Naive thymus-derived CD4-positive, alpha-beta T cell (primary cell): ENCODE measurements around the gene PPP2R3C. TPM values are rescaled to one million over a fixed set of nuclear protein-coding genes. Genes with fewer than 3 reads are reported as not detected.
"Not testable (repeated sequence)": the region's sequence is repeated elsewhere in the genome, so short reads cannot be mapped to it uniquely, and the experiment has no call there.

Experiments
- ATAC-seq: fragments of 150-1000 bp; cut with Tn5 transposase; 2 replicates; pipeline ENCODE4 v1.10.0; 2021; ENCODE audit warnings: mild to moderate bottlenecking, moderate library complexity
- CTCF ChIA-PET: fragments of 350-600 bp; sonication (Branson Sonifier 250); formaldehyde crosslinking; loops from one replicate; lab custom pipeline; 2021; ENCODE audit warnings: antibody characterized with exemption; lab: Charles Lee
- POLR2A ChIA-PET: fragments of 350-600 bp; sonication (Branson Sonifier 250); formaldehyde crosslinking; loops from one replicate; lab custom pipeline; 2021; ENCODE audit warnings: antibody characterized with exemption, inconsistent platforms; lab: Charles Lee
- DNase-seq, 9 donors: peaks; one replicate each; pipeline versions ENCODE4 v3.0.0 to v3.0.0-alpha.2; 2020 to 2022; ENCODE audit warnings: mixed read lengths in 1 of 9
- H3K27ac ChIP-seq: one replicate; pipeline ENCODE4 v1.7.0; 2013; ENCODE audit warnings: mild to moderate bottlenecking, low read depth, low read length, moderate library complexity
- H3K27me3 ChIP-seq, 2 donors: one replicate each; pipeline ENCODE4 v1.7.0; 2013; ENCODE audit warnings: low read length in 2 of 2, mild to moderate bottlenecking in 2 of 2, moderate library complexity in 2 of 2; ENCODE audit not compliant: control insufficient read depth in 2 of 2, insufficient read depth in 2 of 2
- H3K36me3 ChIP-seq, 3 experiments: 1 replicate in 2 of 3; 2 replicates in 1 of 3; pipeline ENCODE4 v1.7.0; 2013; ENCODE audit warnings: low read length in 3 of 3, mild to moderate bottlenecking in 3 of 3, moderate library complexity in 1 of 3; ENCODE audit not compliant: insufficient read depth in 3 of 3, control insufficient read depth in 2 of 3
- H3K4me1 ChIP-seq, 2 donors: one replicate each; pipeline ENCODE4 v1.7.0; 2013; ENCODE audit warnings: low read length in 2 of 2, mild to moderate bottlenecking in 2 of 2, moderate library complexity in 1 of 2; ENCODE audit not compliant: control insufficient read depth in 2 of 2, insufficient read depth in 2 of 2
- H3K4me3 ChIP-seq: 2 replicates; pipeline ENCODE4 v1.7.0; 2013; ENCODE audit warnings: mild to moderate bottlenecking, low read length
- H3K9me3 ChIP-seq, 3 experiments: 1 replicate in 2 of 3; 2 replicates in 1 of 3; pipeline ENCODE4 v1.7.0; 2013; ENCODE audit warnings: low read length in 3 of 3; ENCODE audit not compliant: control insufficient read depth in 2 of 3
- H3K27ac Mint-ChIP-seq, 9 donors: one replicate each; pipeline ENCODE4 v1.8.0; 2020 to 2022; ENCODE audit warnings: mixed read lengths in 9 of 9, mild to moderate bottlenecking in 8 of 9, moderate library complexity in 5 of 9, inconsistent platforms in 2 of 9
- H3K27me3 Mint-ChIP-seq, 5 donors: one replicate each; pipeline ENCODE4 v1.8.0; 2021 to 2022; ENCODE audit warnings: mixed read lengths in 5 of 5, mild to moderate bottlenecking in 1 of 5
- H3K36me3 Mint-ChIP-seq, 5 donors: one replicate each; pipeline ENCODE4 v1.8.0; 2020 to 2022; ENCODE audit warnings: mixed read lengths in 5 of 5, mild to moderate bottlenecking in 3 of 5, inconsistent platforms in 1 of 5
- H3K4me1 Mint-ChIP-seq, 7 donors: one replicate each; pipeline ENCODE4 v1.8.0; 2020 to 2022; ENCODE audit warnings: mixed read lengths in 7 of 7, mild to moderate bottlenecking in 3 of 7, inconsistent platforms in 1 of 7
- H3K4me3 Mint-ChIP-seq, 10 donors: one replicate each; pipeline ENCODE4 v1.8.0; 2020 to 2022; ENCODE audit warnings: mild to moderate bottlenecking in 10 of 10, mixed read lengths in 10 of 10, moderate library complexity in 6 of 10, inconsistent platforms in 2 of 10
- H3K9me3 Mint-ChIP-seq, 11 donors: one replicate each; pipeline ENCODE4 v1.8.0; 2020 to 2022; ENCODE audit warnings: mixed read lengths in 11 of 11, mild to moderate bottlenecking in 4 of 11, inconsistent platforms in 1 of 11, moderate library complexity in 1 of 11
- intact Hi-C, 2 donors: fragments of 100-400 bp; cut with micrococcal nuclease; formaldehyde crosslinking; loops; one replicate each; pipeline ENCODE4 v1.15.1; 2023
- polyA plus RNA-seq, 2 donors: library from polyadenylated mRNA; unstranded; fragments of 300-500 nt; fragmentation: Illumina TruSeq; gene quantifications; one replicate each; pipeline ENCODE4 v1.2.3, GENCODE V29; 2021
- total RNA-seq, 6 experiments: library from RNA in 5 of 6; stranded (reverse) in 5 of 6; gene quantifications; 1 replicate in 5 of 6; 2 replicates in 1 of 6; pipeline ENCODE4 v1.2.3 and lab custom pipeline; 2021 to 2026

Gene PPP2R3C
- total and polyA plus RNA-seq, 7 experiments from 2014 or later, result 31.4 to 52.2 (median 36.7) TPM

DNA sequence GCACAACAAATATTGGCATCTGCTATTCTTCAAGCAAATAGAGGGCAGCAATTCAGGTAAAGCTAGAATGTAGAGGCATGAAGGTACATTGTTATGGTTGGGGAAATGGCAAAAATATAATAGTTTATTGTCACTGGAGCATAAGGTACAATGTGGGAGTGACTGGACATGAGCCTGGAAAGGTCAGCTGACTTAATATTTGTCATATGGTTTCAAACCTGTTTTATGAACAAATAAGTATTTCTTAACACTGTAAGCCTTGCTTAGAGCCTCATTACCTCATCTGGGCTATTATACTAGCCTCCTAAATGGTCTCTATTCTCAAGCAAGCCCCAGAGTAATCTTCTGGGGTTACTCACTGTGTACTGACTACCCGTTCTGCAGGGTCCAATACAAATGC, 42.0 kb downstream of the PPP2R3C start:
- H3K4me3 ChIP-seq, result no peak overlapping the region
- no peak overlapping the region for H3K4me3 Mint-ChIP-seq
- no peaks in the 10 kb centered on the region for H3K4me1 Mint-ChIP-seq
- H3K36me3 Mint-ChIP-seq, result peaks cover 0 to 24% (median 13%) of the 10 kb centered on the region in 5 donors
- POLR2A ChIA-PET, result no interaction called here
- no peaks in the 10 kb centered on the region for H3K4me1 ChIP-seq
- ATAC-seq, result no peak
- H3K27ac Mint-ChIP-seq, result no peak overlapping the region
- intact Hi-C loops, result loop anchor here in 1 of 2 donors (5.0 kb wide), 1 partner anchor 32 kb away; the partner anchor contains the start of gene FAM177A1
- H3K27ac ChIP-seq, result no peak overlapping the region
- no peaks in the 10 kb centered on the region for H3K9me3 Mint-ChIP-seq
- CTCF ChIA-PET, result no interaction called here
- no peaks in the 10 kb centered on the region for H3K27me3 ChIP-seq
- H3K27me3 Mint-ChIP-seq, result no peaks in the 10 kb centered on the region
- peaks cover 0 to 41% (median 3%) of the 10 kb centered on the region in 3 experiments for H3K36me3 ChIP-seq
- DNase-seq, result no peak
- no peaks in the 10 kb centered on the region for H3K9me3 ChIP-seq

DNA sequence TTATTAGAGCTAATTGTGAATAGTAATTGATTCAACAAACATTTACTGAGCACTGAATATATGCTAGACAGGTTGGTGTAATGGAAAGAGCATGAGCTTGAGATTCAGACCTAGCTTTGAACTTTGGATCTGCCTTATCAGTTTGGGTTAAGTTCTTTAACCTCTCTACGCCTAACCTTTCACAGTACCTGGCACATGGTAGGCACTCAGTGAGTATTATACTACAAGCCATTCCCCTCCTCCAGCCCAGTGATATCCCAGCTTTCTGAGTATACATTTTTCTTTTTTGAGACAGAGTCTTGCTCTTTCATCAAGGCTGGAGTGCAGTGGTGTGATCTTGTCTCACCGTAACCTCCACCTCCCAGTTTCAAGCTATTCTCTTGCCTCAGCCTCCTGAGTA, 43.7 kb downstream of the PPP2R3C start:
- Mint-ChIP-seq H3K4me3 (no peak overlapping the region), H3K27me3 (no peaks in the 10 kb centered on the region), H3K4me1 (peaks cover 0 to 6% (median 0%) of the 10 kb centered on the region in 7 donors), H3K27ac (peak overlapping the region in 2 of 9 donors; percentile 14 to 32), H3K9me3 (no peaks in the 10 kb centered on the region), H3K36me3 (peaks cover 0 to 30% (median 15%) of the 10 kb centered on the region in 5 donors)
- H3K36me3 ChIP-seq, result peaks cover 0 to 30% (median 3%) of the 10 kb centered on the region in 3 experiments
- intact Hi-C loops, result no loop called here
- H3K9me3 ChIP-seq, result no peaks in the 10 kb centered on the region
- no peak overlapping the region for H3K4me3 ChIP-seq
- no peak overlapping the region for H3K27ac ChIP-seq
- no peaks in the 10 kb centered on the region for H3K4me1 ChIP-seq
- ChIA-PET CTCF (no interaction called here), POLR2A (no interaction called here)
- H3K27me3 ChIP-seq, result no peaks in the 10 kb centered on the region
- ATAC-seq, result no peak
- DNase-seq, result no peak

DNA sequence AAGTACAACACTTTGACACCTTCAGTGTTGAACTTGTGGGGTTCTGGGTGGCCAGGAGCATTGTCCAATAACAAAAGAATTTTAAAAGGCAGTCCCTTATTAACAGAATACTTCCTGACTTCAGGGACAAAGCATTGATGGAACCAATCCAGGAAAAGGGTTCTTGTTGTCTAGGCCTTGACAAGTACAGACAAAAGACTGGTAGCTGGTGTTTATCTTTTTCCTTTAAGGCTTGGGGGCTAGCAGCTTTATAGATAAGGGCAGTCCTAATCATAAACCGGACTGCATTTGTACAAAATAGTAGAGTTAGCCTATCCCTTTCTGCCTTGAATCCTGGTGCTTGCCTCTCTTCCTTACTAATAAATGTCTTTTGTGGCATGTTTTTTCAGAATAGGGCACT, 48.3 kb downstream of the PPP2R3C start:
- peaks cover 5 to 42% (median 22%) of the 10 kb centered on the region in 5 donors for H3K36me3 Mint-ChIP-seq
- Histone ChIP-seq H3K9me3 (no peaks in the 10 kb centered on the region), H3K27ac (no peak overlapping the region), H3K4me3 (no peak overlapping the region), H3K36me3 (peaks cover 0 to 22% (median 0%) of the 10 kb centered on the region in 3 experiments), H3K27me3 (no peaks in the 10 kb centered on the region), H3K4me1 (no peaks in the 10 kb centered on the region)
- ChIA-PET POLR2A (no interaction called here), CTCF (no interaction called here)
- H3K27me3 Mint-ChIP-seq, result no peaks in the 10 kb centered on the region
- peak overlapping the region in 3 of 9 donors; percentile 20 to 44 (median 24) for H3K27ac Mint-ChIP-seq
- peaks cover 0 to 10% (median 0%) of the 10 kb centered on the region in 7 donors for H3K4me1 Mint-ChIP-seq
- H3K4me3 Mint-ChIP-seq, result no peak overlapping the region
- no peaks in the 10 kb centered on the region for H3K9me3 Mint-ChIP-seq
- intact Hi-C loops, result no loop called here
- DNase-seq (no peak), ATAC-seq (no peak)

DNA sequence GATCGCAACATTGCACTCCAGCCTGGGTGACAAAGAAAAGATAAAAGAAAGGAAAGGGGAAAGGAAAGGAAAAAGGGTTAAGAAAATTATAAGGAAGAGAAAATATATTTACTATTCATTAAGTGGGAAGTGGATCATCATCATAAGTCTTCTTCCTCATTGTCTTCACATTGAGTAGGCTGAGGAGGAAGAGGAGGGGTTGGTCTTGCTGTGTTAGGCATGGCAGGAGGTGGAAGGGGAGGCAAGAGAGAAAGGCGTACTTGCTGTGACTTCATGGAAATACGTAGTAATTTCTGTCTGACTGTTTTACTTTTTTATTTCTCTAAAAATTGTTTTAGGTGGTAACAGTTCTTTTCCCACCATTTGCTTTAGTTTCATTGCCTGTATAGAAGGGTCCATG, 49.6 kb downstream of the PPP2R3C start:
- Mint-ChIP-seq H3K36me3 (peaks cover 6 to 49% (median 30%) of the 10 kb centered on the region in 5 donors), H3K9me3 (no peaks in the 10 kb centered on the region), H3K4me1 (peaks cover 0 to 10% (median 0%) of the 10 kb centered on the region in 7 donors), H3K4me3 (no peak overlapping the region), H3K27me3 (no peaks in the 10 kb centered on the region), H3K27ac (no peak overlapping the region)
- ChIA-PET CTCF (interaction anchor here (0.6 kb wide), 1 partner anchor 223 kb away, joined by 3 read pairs; no protein-coding TSS in a partner anchor), POLR2A (interaction anchor here (0.7 kb wide), 1 partner anchor 25 kb away, joined by 3 read pairs; no protein-coding TSS in a partner anchor)
- intact Hi-C loops, result no loop called here
- DNase-seq (no peak), ATAC-seq (no peak)
- Histone ChIP-seq H3K9me3 (no peaks in the 10 kb centered on the region), H3K27me3 (no peaks in the 10 kb centered on the region), H3K36me3 (peaks cover 0 to 15% (median 0%) of the 10 kb centered on the region in 3 experiments), H3K4me3 (no peak overlapping the region), H3K4me1 (no peaks in the 10 kb centered on the region), H3K27ac (no peak overlapping the region)

DNA sequence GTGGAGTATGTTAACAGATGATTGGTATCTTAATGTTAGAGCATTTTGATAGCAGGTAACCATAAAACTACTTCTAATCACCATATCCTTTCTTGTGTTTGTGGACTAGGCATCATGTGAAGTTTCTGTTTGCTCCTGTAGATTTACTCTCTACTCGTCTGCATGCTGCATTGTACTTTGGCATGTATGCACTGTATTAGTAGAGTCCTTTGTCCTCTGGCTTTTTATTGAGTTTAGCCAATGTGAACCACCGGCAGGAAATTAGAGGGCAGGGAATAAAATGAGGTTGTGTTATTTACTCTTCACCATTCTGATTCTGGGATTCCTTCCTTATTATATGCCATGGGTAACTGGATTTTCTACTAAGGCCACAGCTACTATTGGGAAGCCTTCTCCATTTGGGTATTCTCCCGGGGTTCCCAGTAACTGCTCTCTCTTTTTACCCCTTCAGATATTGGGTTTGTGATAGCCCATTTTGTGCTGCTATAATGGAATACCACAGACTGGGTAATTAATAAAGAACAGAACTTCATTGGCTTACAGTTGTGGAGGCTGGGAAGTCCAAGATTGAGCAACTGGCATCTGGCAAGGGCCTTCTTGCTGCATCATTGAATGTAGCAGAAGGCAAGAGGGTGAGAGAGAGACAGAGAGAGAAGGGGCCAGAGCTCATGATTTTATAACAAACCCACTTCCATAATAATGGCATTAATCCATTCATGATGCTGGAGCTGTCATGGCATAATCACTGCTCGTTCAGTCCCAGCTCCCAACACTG, 53.4 kb downstream of the PPP2R3C start:
- H3K27ac ChIP-seq, result no peak overlapping the region
- H3K9me3 ChIP-seq, result no peaks in the 10 kb centered on the region
- H3K4me1 Mint-ChIP-seq, result peaks cover 0 to 6% (median 0%) of the 10 kb centered on the region in 7 donors
- ChIA-PET POLR2A (no interaction called here), CTCF (no interaction called here)
- no peaks in the 10 kb centered on the region for H3K4me1 ChIP-seq
- intact Hi-C loops, result no loop called here
- no peak overlapping the region for H3K4me3 Mint-ChIP-seq
- peak overlapping the region in 1 of 9 donors; percentile 41 for H3K27ac Mint-ChIP-seq
- H3K27me3 ChIP-seq, result no peaks in the 10 kb centered on the region
- no peaks in the 10 kb centered on the region for H3K9me3 Mint-ChIP-seq
- peaks cover 3 to 42% (median 28%) of the 10 kb centered on the region in 5 donors for H3K36me3 Mint-ChIP-seq
- no peaks in the 10 kb centered on the region for H3K27me3 Mint-ChIP-seq
- peaks cover 0 to 5% (median 0%) of the 10 kb centered on the region in 3 experiments for H3K36me3 ChIP-seq
- ATAC-seq (no peak), DNase-seq (no peak)
- no peak overlapping the region for H3K4me3 ChIP-seq

DNA sequence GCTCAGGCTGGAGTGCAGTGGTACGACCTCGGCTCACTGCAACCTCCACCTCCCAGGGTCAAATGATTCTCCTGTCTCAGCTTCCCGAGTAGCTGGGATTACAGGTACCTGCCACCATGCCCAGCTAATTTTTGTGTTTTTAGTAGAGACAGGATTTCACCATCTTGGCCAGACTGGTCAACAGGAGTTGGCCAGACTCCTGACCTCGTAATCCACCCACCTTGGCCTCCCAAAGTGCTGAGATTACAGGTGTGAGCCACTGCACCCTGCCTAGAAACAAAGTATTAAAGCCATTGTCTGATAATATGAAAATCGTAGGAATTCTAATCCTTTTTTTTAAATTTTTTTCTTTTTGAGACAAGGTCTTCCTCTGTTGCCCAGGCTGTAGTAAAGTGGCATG, 56.1 kb downstream of the PPP2R3C start:
- H3K4me1 ChIP-seq, CTCF ChIA-PET, H3K4me3 ChIP-seq, H3K9me3 Mint-ChIP-seq, H3K27ac ChIP-seq, H3K27me3 Mint-ChIP-seq, ATAC-seq, H3K27me3 ChIP-seq, DNase-seq, intact Hi-C loops, H3K4me1 Mint-ChIP-seq, H3K4me3 Mint-ChIP-seq, H3K27ac Mint-ChIP-seq, H3K9me3 ChIP-seq: not testable (repeated sequence)
- H3K36me3 Mint-ChIP-seq, result peaks cover 3 to 34% (median 24%) of the 10 kb centered on the region in 5 donors
- POLR2A ChIA-PET, result interaction anchor here (0.7 kb wide), 1 partner anchor 762 kb away, joined by 3 read pairs; no protein-coding TSS in a partner anchor
- peaks cover 0 to 13% (median 0%) of the 10 kb centered on the region in 3 experiments for H3K36me3 ChIP-seq
